Neutrophil (primary cell): Measurements from ENCODE around the gene BAHCC1.

Source experiments
- H3K27ac ChIP-seq: fragments of 200-600 bp; sonication (generic); 2 replicates; pipeline ENCODE4 v1.5.1; 2016; ENCODE audit warnings: mild to moderate bottlenecking, moderate library complexity
- H3K27me3 ChIP-seq: fragments of 200-600 bp; sonication (generic); 2 replicates; pipeline ENCODE4 v1.6.0; 2016; ENCODE audit warnings: mild to moderate bottlenecking
- H3K36me3 ChIP-seq: fragments of 200-600 bp; sonication (generic); 2 replicates; pipeline ENCODE4 v1.5.1; 2017
- H3K4me1 ChIP-seq, 2 experiments: fragments of 200-600 bp in 1 of 2; sonication (generic) in 1 of 2; 1 replicate in 1 of 2; 2 replicates in 1 of 2; pipeline versions ENCODE4 v1.5.1 to v1.6.1; 2013 to 2016; ENCODE audit warnings: low read depth in 1 of 2, low read length in 1 of 2, mild to moderate bottlenecking in 1 of 2, moderate library complexity in 1 of 2; ENCODE audit not compliant: control insufficient read depth in 1 of 2, insufficient read depth in 1 of 2
- H3K4me3 ChIP-seq, 2 experiments: fragments of 200-600 bp in 1 of 2; sonication (generic) in 1 of 2; 1 replicate in 1 of 2; 2 replicates in 1 of 2; pipeline ENCODE4 v1.5.1; 2013 to 2016; ENCODE audit warnings: low read depth in 1 of 2, low read length in 1 of 2, mild to moderate bottlenecking in 1 of 2, moderate library complexity in 1 of 2
- H3K9me3 ChIP-seq: fragments of 200-600 bp; sonication (generic); 2 replicates; pipeline ENCODE4 v1.5.1; 2016
- TF ChIP-seq, protein P1 (sequence below): fragments of 200-600 bp; sonication (generic); IDR thresholded peaks from 2 replicates; pipeline ENCODE4 v1.5.1; 2016; ENCODE audit warnings: antibody characterized with exemption

Gene BAHCC1

DNA sequence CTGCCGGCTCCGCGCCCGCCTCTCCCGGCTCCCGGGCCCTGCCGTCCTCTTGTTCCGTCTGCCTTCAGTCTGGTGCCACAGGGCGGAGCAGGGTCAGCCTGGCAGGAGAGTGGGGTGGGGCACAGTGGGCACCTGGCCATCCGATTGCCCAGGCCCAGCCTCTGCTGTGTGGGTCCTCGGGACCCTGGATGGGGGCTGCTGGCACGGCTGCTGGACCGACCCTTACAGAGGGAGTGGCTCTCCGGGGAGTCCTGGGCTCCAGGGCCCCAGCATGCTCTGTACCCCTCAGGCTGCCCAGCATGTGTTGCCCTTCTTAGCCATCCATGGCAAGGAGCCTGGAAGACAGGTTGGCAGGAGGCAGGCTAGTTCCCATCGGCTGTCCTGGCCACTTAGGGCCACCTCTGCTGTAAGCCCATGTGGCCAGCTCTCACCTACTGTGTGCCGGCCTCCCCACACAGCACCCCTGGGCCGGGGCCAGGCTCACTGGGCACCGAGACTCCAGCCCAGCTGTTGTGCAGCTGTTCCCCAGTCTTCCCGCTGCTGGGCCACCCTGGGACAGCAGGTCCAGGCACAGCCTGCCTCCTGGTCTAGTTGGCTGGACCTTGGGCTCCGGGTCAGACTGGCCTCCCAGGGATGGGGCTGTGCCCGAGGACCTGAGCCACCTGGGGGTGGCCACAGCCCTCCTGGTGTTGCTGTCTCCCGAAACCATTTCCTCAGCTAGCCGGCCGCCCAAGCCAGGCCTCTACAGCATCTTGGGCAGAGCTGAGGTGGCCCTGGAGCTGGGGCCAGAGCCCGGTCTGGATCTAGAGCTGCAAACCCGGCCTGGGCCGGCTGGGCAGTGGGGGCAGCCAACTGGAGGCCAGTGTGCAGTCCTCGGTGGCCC lies 24.9 kb downstream of the BAHCC1 start:
- Histone ChIP-seq H3K4me3 (no peak overlapping the region), H3K4me1 (peaks cover 0 to 6% of the 10 kb centered on the region in 2 experiments), H3K27ac (no peak overlapping the region), H3K36me3 (no peaks in the 10 kb centered on the region), H3K9me3 (no peaks in the 10 kb centered on the region), H3K27me3 (peaks cover 64% of the 10 kb centered on the region)
- TF ChIP-seq, protein P1, sequence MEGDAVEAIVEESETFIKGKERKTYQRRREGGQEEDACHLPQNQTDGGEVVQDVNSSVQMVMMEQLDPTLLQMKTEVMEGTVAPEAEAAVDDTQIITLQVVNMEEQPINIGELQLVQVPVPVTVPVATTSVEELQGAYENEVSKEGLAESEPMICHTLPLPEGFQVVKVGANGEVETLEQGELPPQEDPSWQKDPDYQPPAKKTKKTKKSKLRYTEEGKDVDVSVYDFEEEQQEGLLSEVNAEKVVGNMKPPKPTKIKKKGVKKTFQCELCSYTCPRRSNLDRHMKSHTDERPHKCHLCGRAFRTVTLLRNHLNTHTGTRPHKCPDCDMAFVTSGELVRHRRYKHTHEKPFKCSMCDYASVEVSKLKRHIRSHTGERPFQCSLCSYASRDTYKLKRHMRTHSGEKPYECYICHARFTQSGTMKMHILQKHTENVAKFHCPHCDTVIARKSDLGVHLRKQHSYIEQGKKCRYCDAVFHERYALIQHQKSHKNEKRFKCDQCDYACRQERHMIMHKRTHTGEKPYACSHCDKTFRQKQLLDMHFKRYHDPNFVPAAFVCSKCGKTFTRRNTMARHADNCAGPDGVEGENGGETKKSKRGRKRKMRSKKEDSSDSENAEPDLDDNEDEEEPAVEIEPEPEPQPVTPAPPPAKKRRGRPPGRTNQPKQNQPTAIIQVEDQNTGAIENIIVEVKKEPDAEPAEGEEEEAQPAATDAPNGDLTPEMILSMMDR: no peak

- Histone ChIP-seq H3K9me3 (no peaks in the 10 kb centered on the region), H3K27ac (no peak overlapping the region), H3K36me3 (no peaks in the 10 kb centered on the region), H3K4me3 (no peak overlapping the region), H3K27me3 (peaks cover 64% of the 10 kb centered on the region), H3K4me1 (peaks cover 0 to 6% of the 10 kb centered on the region in 2 experiments)
- TF ChIP-seq, protein P1: no peak
Measured at GRCh38 chr17:81420769-81421462, 25.7 kb downstream of the BAHCC1 start.

DNA sequence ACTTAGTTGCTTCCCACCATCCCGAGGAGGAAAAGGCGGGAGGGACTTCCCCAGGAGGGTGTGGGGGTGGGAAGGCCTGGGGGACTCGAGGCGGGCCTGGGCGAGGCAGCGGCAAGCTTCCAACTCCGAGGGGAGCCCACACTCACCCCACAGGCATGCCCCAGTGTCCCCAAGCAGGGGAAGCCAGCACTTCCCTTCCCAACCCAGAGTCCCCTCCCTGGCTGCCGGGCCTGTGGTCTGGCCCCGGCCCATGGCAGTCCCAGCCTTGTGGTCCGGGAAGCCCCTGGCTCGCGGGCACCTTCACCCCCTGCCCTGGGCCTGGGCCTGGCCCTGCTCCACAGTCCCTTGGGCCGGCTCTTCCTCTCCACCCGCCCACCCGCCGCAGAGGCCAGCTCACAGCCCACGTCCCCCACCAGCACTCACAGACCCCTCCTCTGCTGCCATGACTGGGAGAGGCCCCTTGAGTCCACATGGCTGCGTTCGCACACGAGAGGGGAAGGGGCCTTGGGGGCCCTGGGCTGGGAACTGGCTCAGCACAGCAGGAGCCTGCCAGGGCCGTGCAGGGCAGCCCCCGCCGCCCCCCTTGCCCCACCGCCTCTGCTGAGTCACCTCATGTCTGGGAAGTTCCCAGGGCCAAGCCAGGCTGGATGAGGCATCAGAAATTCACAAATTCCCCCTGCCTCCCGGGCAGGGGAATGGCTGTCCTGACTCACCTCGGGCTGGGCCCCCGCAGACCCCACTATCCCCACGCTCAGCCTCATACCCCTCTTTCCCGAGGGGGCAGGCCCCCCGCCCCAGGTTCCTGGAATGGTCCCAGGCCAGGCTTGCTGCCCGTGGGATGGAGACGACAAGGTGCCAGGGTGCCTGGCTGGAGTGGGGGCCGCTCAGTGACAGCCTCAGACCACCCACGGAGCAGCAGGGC lies 27.8 kb downstream of the BAHCC1 start:
- H3K27me3 ChIP-seq: peaks cover 84% of the 10 kb centered on the region
- H3K9me3 ChIP-seq: no peaks in the 10 kb centered on the region
- no peak overlapping the region for H3K27ac ChIP-seq
- H3K4me3 ChIP-seq: no peak overlapping the region
- TF ChIP-seq, protein P1: no peak
- no peaks in the 10 kb centered on the region for H3K36me3 ChIP-seq
- peaks cover 16 to 22% of the 10 kb centered on the region in 2 experiments for H3K4me1 ChIP-seq

- Histone ChIP-seq H3K27me3 (peaks cover 85% of the 10 kb centered on the region), H3K36me3 (no peaks in the 10 kb centered on the region), H3K4me3 (no peak overlapping the region), H3K27ac (no peak overlapping the region), H3K4me1 (peaks cover 22 to 28% of the 10 kb centered on the region in 2 experiments), H3K9me3 (no peaks in the 10 kb centered on the region)
- TF ChIP-seq, protein P1: no peak
Measured at GRCh38 chr17:81423698-81424071, 28.4 kb downstream of the BAHCC1 start.
